Right lobe of liver (tissue), 4 donors: ENCODE data around the gene PPP1R26.

Experiments
- POLR2A ChIP-seq: fragments of 450-650 bp; IDR thresholded peaks from one replicate; pipeline ENCODE4 v1.6.1; 2017; ENCODE audit warnings: antibody characterized with exemption, mild to moderate bottlenecking
- TF ChIP-seq, protein P1 (sequence below), 4 donors: fragments of 200-600 bp in 3 of 4; fragments of 450-650 bp in 1 of 4; IDR thresholded peaks; one replicate each; pipeline versions ENCODE4 v1.5.1 to v1.8.0; 2016 to 2022; ENCODE audit warnings: antibody characterized with exemption in 4 of 4, mild to moderate bottlenecking in 2 of 4
- donor health status: DM: no; HTN: no; CAD: no.
- donor health status: DM: no; HTN: no; CAD: no.
- donor health status: DM: no; HTN: yes; CAD: no.

DNA sequence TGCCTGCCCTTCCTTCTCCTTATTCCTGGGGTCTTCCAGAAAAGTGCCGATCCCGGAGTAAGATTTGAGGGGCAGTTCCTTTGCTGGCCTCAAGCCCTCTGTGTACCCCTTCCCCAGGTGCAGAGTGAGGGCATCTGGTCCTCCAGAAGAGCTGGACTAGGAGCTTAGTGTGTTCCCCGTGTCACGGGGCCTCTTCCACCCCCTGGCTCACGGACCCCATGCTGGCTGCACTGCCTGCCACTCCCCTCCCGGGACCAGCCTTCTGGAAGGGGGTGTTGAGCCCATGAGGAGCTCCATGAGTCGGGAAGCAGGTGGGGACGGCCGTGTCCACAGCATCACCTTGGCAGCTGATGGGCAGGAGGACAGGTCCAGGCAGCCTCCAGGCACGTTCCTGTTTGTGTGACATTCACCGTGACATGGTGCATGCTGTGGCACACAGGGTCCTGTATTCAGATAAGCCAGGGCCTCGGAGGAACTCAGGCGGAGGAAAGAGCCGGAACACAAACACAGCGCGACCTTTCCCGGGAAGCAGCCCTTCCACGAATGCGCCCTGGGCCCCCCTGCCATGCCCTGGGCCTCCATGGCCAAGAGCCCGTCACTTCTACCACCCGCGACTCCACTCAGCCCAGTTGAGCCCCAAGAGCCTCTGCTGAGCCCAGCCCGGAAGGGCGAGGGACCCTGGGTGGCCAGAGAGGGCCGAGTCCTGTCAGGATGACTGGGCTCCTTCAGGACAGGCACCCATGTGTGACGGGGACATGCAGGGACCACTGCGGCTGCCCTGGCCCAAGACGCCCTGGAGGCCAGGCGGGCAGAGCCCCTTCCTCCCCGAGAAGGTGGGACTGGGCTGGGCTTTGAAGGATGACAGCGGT, 35.7 kb downstream of the PPP1R26 start:
- TF ChIP-seq POLR2A, result no peak
- TF ChIP-seq, protein P1, sequence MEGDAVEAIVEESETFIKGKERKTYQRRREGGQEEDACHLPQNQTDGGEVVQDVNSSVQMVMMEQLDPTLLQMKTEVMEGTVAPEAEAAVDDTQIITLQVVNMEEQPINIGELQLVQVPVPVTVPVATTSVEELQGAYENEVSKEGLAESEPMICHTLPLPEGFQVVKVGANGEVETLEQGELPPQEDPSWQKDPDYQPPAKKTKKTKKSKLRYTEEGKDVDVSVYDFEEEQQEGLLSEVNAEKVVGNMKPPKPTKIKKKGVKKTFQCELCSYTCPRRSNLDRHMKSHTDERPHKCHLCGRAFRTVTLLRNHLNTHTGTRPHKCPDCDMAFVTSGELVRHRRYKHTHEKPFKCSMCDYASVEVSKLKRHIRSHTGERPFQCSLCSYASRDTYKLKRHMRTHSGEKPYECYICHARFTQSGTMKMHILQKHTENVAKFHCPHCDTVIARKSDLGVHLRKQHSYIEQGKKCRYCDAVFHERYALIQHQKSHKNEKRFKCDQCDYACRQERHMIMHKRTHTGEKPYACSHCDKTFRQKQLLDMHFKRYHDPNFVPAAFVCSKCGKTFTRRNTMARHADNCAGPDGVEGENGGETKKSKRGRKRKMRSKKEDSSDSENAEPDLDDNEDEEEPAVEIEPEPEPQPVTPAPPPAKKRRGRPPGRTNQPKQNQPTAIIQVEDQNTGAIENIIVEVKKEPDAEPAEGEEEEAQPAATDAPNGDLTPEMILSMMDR (IDR thresholded peaks at IDR 0.05), result no peak
